ENCODE results near the gene DOLK. TPM values are rescaled to one million over a fixed set of nuclear protein-coding genes. Genes with fewer than 3 reads are reported as not detected.

The DOLK gene
- total RNA-seq = 21.1 and 25.6 TPM in 2 replicates

GRCh38 chr9:128947527-128948301, at the start of gene DOLK, which contains the start of gene NUP188:
TSS of gene DOLK (minus strand) at chr9:128947603. CDS start at chr9:128947303, 300 bp downstream.
TSS of gene NUP188 (plus strand) at chr9:128947699. CDS start at chr9:128947720, 21 bp downstream.

GRCh38 chr9:128920381-128921058, 26.9 kb downstream of the DOLK start, which contains the start of gene PHYHD1:
TSS of gene PHYHD1 (plus strand) at chr9:128920982. CDS start at chr9:128922324, 1,342 bp downstream.

Other genes starting within 250 kb of the DOLK start
- 10.1 and 11.5 TPM in 2 replicates for gene PKN3, start 245.1 kb downstream of the DOLK start, total RNA-seq
- 17.6 and 18.1 TPM in 2 replicates for gene ZDHHC12, start 223.5 kb downstream of the DOLK start, total RNA-seq
- gene ZER1, start 175.7 kb downstream of the DOLK start, total RNA-seq = 21.2 and 28.9 TPM in 2 replicates
- 17.5 and 21.5 TPM in 2 replicates for gene TBC1D13, start 160.3 kb downstream of the DOLK start, total RNA-seq
- 14.1 and 15.7 TPM in 2 replicates for gene ENDOG, start 129.1 kb downstream of the DOLK start, total RNA-seq
- 11.1 and 12.1 TPM in 2 replicates for gene SPOUT1, start 117.8 kb downstream of the DOLK start, total RNA-seq
- 2.9 TPM in 2 replicates for gene KYAT1, start 65.7 kb downstream of the DOLK start, total RNA-seq
- gene LRRC8A, start 65.5 kb downstream of the DOLK start, total RNA-seq = 26.7 and 29.1 TPM in 2 replicates
- 9.1 and 10.3 TPM in 2 replicates for gene PHYHD1, start 26.6 kb downstream of the DOLK start, total RNA-seq
- gene NUP188, start 96 bp upstream of the DOLK start, total RNA-seq = 40.2 and 42.9 TPM in 2 replicates
- gene SH3GLB2, start 80.7 kb upstream of the DOLK start, total RNA-seq = 27.7 and 30.8 TPM in 2 replicates
- 15.1 and 16.2 TPM in 2 replicates for gene MIGA2, start 89.0 kb upstream of the DOLK start, total RNA-seq
- 8.4 and 8.6 TPM in 2 replicates for gene DOLPP1, start 133.5 kb upstream of the DOLK start, total RNA-seq
- gene CRAT, start 163.2 kb upstream of the DOLK start, total RNA-seq = 54.6 and 60.5 TPM in 2 replicates
- 81.1 and 92.1 TPM in 2 replicates for gene PTPA, start 163.8 kb upstream of the DOLK start, total RNA-seq
- 52.7 and 55.3 TPM in 2 replicates for gene IER5L, start 230.7 kb upstream of the DOLK start, total RNA-seq